AG09319 (cell line): ENCODE data around the gene ATXN1.

ENCODE experiments used
- DNase-seq: peaks from one replicate; pipeline ENCODE4 v3.0.0-alpha.2; 2010; ENCODE audit warnings: low read depth; ENCODE audit errors: extremely low read depth
- CTCF ChIP-seq: IDR thresholded peaks from 2 replicates; pipeline ENCODE4 v1.5.1; 2011; ENCODE audit warnings: low read depth, mild to moderate bottlenecking, inconsistent platforms, low read length, moderate library complexity

Gene ATXN1

GRCh38 chr6:16754876-16755275 lies 6.4 kb downstream of the ATXN1 start:
- no peak for DNase-seq
- TF ChIP-seq CTCF, result no peak

- no peak for TF ChIP-seq CTCF
- DNase-seq, result no peak
These were observed 7.0 kb downstream of the ATXN1 start for GRCh38 chr6:16754274-16754673.

- DNase-seq, result no peak
- no peak for TF ChIP-seq CTCF
These were observed 7.9 kb downstream of the ATXN1 start for GRCh38 chr6:16753341-16753740.

DNA sequence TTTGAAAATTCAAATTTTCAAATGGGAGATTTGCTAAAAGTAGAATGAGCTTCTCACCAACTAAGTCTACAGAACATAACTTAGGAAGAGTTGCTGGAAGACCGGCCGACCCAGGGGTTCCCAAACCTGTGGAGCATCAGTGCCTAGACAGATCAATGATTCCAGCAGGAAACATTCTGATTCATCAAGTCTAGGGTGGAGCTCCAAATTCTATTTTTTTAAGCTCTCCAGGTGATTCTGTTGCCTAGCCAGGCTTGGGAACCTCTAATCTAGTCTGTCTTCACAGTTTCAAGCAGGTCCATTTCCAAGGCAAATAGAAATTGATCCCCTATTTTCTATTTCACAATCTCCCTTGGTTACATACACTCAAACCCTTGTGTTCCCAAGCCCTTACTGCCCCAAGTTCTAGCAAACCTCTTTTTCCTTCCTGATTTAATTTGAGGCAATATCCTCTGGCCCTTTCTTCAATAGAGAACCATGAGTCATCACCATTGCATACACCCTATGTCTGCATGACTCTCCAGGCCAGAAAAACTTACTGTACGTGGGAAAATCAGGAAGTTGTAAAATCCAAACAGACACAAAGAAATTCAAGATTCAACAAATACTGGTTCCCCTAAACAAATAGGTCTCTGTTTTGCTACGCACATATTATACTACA lies 8.9 kb downstream of the ATXN1 start:
- DNase-seq, result peak; percentile 79
- TF ChIP-seq CTCF, result no peak

DNA sequence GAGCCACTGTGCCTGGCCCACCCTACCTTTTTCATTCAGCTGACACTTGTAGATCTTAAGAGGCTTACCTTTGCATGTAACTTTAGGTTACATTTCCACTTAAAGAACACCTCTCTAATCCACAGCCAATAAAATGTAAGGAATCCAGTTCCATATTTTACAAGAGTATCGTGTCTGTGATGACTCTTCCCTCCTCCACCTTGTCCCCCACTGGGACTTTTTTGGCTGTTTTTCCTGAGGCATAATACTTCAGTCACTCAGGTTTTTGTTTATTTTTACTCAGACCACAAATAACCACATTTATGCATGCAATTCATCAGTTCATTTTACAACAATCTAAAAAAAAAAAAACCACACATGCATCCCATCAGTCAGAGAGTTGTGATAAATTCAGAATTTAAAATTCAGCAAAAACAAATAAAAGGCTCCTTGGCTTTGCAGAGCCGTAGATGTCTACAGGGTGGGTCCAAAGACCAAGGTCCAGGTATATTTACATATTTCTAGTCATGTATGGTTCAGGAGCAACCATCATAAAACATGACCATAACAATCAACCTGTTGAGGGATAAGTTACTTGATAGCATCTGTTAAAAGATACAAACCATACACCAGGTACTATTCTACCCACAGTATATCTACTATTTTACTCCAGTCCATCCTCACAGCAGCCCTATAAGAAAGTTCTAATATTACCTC lies 9.9 kb downstream of the ATXN1 start:
- no peak for DNase-seq
- TF ChIP-seq CTCF, result no peak

DNA sequence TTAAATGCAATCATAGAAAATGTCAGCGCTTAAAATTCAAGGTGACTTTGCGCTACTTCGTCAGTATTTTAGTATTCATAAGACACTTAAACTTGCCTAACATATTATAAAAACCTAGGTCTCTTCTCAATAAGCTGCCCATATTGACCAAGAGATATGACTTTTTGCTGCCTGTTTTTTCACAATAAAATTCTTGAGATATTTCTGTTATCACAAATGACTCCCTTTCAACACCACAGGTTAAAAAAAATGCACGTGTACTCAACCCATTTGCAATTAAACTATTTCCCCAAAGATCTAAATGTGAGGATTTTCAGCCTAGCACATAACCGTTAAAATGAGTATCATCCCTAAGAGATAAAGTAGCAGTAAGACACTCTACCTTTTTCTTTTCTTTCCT lies 10.7 kb downstream of the ATXN1 start:
- DNase-seq, result no peak
- no peak for TF ChIP-seq CTCF
